ENCODE measurements around the gene NID2.

NID2 gene

DNA sequence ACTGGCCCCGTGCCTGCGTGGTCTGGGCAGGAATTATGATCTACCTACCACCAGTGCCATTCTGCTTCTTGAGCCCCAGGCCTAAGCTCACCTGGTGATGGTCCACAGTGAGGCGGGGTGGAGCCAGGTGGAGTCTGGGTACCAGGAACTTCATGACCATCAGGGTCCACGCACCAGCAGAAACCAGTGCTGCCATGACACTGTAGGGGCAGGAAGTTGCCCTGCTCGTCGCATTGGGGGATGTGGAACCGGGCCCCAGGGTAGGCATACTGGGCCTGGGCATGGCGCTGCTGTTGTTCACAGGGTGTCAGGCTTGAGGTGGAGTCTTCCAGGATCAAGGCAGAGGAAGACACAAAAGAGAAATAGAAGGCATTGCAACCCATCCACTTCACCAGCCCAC lies 49.9 kb downstream of the NID2 start:
- no peaks in the 10 kb centered on the region for H3K9me3 ChIP-seq
- TF ChIP-seq, protein P1, sequence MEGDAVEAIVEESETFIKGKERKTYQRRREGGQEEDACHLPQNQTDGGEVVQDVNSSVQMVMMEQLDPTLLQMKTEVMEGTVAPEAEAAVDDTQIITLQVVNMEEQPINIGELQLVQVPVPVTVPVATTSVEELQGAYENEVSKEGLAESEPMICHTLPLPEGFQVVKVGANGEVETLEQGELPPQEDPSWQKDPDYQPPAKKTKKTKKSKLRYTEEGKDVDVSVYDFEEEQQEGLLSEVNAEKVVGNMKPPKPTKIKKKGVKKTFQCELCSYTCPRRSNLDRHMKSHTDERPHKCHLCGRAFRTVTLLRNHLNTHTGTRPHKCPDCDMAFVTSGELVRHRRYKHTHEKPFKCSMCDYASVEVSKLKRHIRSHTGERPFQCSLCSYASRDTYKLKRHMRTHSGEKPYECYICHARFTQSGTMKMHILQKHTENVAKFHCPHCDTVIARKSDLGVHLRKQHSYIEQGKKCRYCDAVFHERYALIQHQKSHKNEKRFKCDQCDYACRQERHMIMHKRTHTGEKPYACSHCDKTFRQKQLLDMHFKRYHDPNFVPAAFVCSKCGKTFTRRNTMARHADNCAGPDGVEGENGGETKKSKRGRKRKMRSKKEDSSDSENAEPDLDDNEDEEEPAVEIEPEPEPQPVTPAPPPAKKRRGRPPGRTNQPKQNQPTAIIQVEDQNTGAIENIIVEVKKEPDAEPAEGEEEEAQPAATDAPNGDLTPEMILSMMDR (IDR thresholded peaks at IDR 0.05) = no peak
- H3K27me3 ChIP-seq = peaks cover 8% of the 10 kb centered on the region
- H3K36me3 ChIP-seq = no peaks in the 10 kb centered on the region
- no peaks in the 10 kb centered on the region for H3K4me1 ChIP-seq (ENCODE audit: control insufficient read depth in 1 of 2, insufficient read depth in 1 of 2, low read depth in 1 of 2, low read length in 1 of 2)
- H3K27ac ChIP-seq = no peak overlapping the region
- H3K4me3 ChIP-seq (ENCODE audit: low read depth in 1 of 2, low read length in 1 of 2) = no peak overlapping the region

GRCh38 chr14:52018252-52018651 lies 50.6 kb downstream of the NID2 start:
- Histone ChIP-seq H3K9me3 (no peaks in the 10 kb centered on the region), H3K4me1 (ENCODE audit: control insufficient read depth in 1 of 2, insufficient read depth in 1 of 2, low read depth in 1 of 2, low read length in 1 of 2) (no peaks in the 10 kb centered on the region), H3K36me3 (no peaks in the 10 kb centered on the region), H3K27ac (no peak overlapping the region), H3K27me3 (peaks cover 8% of the 10 kb centered on the region), H3K4me3 (ENCODE audit: low read depth in 1 of 2, low read length in 1 of 2) (no peak overlapping the region)
- TF ChIP-seq, protein P1 (IDR thresholded peaks at IDR 0.05) = no peak

DNA sequence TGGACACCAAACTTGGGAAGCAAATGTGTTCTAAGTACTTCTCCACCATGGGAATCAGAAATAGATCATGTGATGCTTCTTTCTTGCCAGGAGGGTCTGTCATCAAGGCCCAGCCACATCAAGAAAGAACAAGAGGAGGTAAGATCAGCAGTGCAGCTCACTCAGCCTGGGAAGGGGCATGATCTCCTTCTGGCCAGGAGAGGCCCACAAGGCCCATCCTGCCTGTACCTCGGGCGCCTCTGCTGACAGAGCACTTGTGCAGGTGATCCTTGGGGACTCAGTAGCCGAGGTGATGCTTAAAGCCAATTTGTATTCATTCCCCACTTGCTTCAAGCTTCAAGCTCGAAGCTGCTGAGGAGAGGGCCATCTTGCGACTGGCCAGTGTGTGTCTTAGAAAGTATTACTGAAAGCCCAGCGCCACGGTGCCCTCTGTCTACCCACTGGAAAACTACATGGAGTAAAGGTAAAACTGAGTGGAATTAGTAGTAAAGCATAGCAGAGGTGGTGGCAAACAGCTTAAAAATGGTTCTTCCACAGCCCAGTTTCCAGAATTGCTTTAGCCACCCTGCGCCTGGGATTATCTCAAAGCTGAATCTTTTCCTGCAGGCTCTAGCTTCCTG lies 53.3 kb downstream of the NID2 start:
- Histone ChIP-seq H3K27me3 (peaks cover under 1% of the 10 kb centered on the region), H3K36me3 (peaks cover 17% of the 10 kb centered on the region), H3K4me3 (ENCODE audit: low read depth in 1 of 2, low read length in 1 of 2) (no peak overlapping the region), H3K27ac (no peak overlapping the region), H3K4me1 (ENCODE audit: control insufficient read depth in 1 of 2, insufficient read depth in 1 of 2, low read depth in 1 of 2, low read length in 1 of 2) (no peaks in the 10 kb centered on the region), H3K9me3 (no peaks in the 10 kb centered on the region)
- TF ChIP-seq, protein P1 (IDR thresholded peaks at IDR 0.05) = no peak

DNA sequence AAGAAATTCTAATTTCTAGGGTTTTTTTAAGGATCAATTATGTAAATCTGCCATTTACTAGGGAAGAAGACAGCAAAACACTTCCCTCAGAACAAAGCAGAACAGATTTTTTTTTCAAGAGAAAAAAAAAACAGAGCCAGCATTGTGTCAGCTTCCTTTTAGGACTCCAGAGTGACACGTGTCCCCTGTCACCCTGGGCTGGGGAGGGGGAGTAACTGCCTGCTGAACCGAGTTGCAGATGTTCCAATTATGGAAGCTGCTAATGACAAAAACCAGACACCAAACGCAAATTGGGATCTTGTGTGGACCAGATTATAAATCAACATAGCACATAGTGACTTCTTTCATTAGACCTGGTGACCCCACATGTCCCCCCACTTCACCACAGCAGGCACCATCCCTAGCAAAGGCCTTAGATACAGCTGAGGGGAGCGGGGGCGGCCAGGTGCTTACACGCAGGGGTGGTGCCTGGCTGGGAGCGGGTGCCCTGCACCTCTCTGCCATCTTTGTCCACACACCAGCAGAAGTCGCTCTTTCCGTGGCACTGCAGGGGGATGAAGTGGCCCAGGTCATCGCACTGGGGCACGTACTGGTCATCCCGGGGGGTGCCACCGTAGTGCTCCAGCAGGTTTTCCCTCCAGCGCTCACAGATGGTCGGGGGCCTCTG lies 54.1 kb downstream of the NID2 start:
- H3K27ac ChIP-seq = no peak overlapping the region
- TF ChIP-seq, protein P1 (IDR thresholded peaks at IDR 0.05) = no peak
- no peaks in the 10 kb centered on the region for H3K27me3 ChIP-seq
- H3K4me3 ChIP-seq (ENCODE audit: low read depth in 1 of 2, low read length in 1 of 2) = no peak overlapping the region
- no peaks in the 10 kb centered on the region for H3K4me1 ChIP-seq (ENCODE audit: control insufficient read depth in 1 of 2, insufficient read depth in 1 of 2, low read depth in 1 of 2, low read length in 1 of 2)
- H3K9me3 ChIP-seq = no peaks in the 10 kb centered on the region
- H3K36me3 ChIP-seq = peaks cover 25% of the 10 kb centered on the region

DNA sequence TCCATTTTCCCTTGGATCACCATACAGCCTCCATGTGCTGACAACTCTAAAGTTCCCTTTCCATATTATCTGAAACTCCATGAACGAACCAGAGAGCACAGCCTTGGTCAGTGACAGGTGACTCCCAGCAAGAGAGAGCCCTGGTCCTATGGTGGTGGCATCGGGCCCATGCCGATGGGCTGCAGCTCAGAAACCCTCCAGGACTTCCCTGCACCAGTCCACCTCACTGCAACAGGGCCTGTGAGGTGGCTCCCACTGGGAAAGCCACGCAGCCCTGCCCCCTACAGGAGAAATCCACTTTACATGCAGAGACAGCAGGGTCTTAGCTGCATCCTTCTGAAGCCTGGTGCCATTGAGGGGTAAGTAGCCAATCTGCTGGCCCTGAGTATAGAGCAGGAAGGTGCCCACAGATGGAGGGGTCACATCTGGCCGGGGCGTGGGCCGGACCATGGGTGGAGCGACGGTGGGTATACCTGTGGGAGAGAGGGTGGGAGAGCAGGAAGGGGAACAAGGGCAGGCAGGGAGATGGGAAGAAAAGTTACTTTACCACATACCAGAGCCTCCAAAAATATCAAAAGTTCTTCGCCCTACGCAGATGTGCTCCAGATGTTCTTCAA lies 54.8 kb downstream of the NID2 start:
- no peaks in the 10 kb centered on the region for H3K4me1 ChIP-seq (ENCODE audit: control insufficient read depth in 1 of 2, insufficient read depth in 1 of 2, low read depth in 1 of 2, low read length in 1 of 2)
- no peak overlapping the region for H3K4me3 ChIP-seq (ENCODE audit: low read depth in 1 of 2, low read length in 1 of 2)
- no peak overlapping the region for H3K27ac ChIP-seq
- TF ChIP-seq, protein P1 (IDR thresholded peaks at IDR 0.05) = no peak
- no peaks in the 10 kb centered on the region for H3K27me3 ChIP-seq
- no peaks in the 10 kb centered on the region for H3K9me3 ChIP-seq
- H3K36me3 ChIP-seq = peaks cover 32% of the 10 kb centered on the region
